GM12891 (cell line): ENCODE data around the gene MEIKIN.

Experiments used
- PAX5 ChIP-seq: IDR thresholded peaks from 2 replicates; pipeline ENCODE4 v1.6.1; 2011; ENCODE audit warnings: low read length, moderate library complexity, mild to moderate bottlenecking; ENCODE audit not compliant: insufficient read depth, severe bottlenecking
- POLR2A ChIP-seq: IDR thresholded peaks from 2 replicates; pipeline ENCODE4 v1.6.1; 2011; ENCODE audit warnings: low read depth, low read length, control low read depth
- POLR2AphosphoS5 ChIP-seq: IDR thresholded peaks from 2 replicates; pipeline ENCODE4 v1.6.1; 2011; ENCODE audit warnings: low read depth, low read length, control low read depth
- POU2F2 ChIP-seq: IDR thresholded peaks from 2 replicates; pipeline ENCODE4 v1.6.1; 2011; ENCODE audit warnings: low read depth, mild to moderate bottlenecking, control low read depth, low read length, moderate library complexity
- SPI1 ChIP-seq: IDR thresholded peaks from 2 replicates; pipeline ENCODE4 v1.6.1; 2011; ENCODE audit warnings: low read depth, low read length, control low read depth
- TAF1 ChIP-seq: IDR thresholded peaks from 2 replicates; pipeline ENCODE4 v1.6.1; 2011; ENCODE audit warnings: low read depth, low read length, control low read depth

- TF ChIP-seq POLR2AphosphoS5 (no peak), TAF1 (no peak), POLR2A (no peak), PAX5 (no peak), SPI1 (no peak), POU2F2 (no peak)
Observed at GRCh38 chr5:131769336-131769735, 176.1 kb downstream of the MEIKIN start.
